NCI-H1694 treated with DMSO at 0.1 percent for 48 hours (cell line): ENCODE data around the gene PLXNA2.

Experiments
- DNase-seq: peaks from one replicate; lab custom pipeline; 2025; lab: John Stamatoyannopoulos, UW

Gene PLXNA2

DNA sequence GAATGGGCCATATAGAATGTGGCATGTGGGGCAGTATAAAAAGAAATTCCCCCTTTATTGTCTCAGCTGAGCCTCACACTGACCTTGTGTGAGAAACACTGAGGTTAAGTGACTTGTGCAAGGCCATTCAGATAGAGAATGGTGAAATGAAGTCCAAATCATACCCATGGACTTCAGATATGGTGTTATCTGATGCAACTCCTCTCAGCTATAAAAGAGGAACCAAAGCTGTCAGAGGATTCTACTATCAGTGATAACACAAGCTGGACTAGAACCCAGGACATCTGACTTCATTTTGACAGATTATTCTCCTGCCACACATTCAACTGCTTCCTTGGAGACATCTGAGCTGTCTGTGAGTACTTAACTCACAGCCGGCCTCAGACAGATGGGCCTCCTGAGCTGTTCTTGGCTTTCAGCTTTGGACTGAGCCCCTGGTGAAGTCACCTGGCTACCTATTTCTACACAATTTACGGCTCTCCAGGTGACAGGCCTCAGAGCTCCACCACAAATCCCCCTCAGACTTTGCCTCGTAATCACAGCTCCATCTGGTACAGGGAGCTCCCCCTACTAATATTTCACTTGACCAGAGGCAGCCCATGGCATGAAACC, 104.6 kb downstream of the PLXNA2 start:
- DNase-seq: no peak

DNA sequence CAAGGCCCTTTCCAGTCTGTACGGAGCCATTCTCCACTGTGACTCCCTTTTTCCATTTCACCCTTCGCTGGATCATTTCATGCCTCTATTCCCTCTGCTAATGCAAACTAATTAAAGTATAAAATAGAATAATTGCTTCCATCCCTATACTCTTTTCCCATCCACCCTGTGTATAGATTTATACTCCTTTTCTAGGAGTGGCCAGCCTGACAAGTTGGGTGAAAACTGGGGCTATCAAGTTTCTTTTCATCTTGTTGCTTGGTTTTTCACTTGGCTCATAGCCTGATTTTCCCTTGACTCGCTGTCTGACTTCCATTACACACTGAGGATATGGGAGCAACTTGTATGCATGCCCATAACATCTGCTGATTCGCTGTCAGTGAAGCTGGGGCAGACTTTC, 107.0 kb downstream of the PLXNA2 start:
- DNase-seq: peak; percentile 80

DNA sequence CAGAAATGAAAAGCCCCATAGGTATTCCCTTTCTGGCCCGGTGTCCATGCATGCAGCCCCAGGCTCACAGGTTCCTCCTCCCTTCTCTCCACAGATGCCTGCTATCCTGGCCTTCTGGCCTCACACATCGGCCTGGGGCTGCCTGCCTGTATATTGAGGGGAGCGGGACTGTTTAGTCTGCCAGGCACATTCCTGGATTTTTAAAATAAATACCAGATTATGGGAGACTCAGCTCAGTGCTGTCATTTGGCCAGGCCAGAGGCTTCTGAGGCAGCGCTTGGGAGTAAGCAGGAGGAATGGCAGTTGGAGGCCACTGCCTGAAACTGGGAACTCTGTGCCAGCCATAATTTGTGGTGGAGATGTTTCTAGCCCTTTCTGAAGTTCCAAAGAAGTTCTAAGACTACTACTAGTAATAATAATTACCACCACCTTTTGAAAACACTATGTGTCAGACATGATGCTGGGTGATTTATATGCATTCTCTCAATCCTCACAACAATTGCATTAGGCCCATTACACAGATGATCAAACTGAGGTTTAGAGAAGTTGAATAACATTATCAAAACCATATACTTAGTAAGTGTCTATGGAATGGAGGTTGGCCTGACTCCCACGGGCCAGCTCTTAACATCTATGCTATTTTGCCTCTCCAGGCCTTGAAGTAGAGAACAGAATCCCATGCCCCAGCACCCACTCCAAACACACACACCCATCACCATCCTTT, 107.6 kb downstream of the PLXNA2 start:
- DNase-seq: no peak

DNA sequence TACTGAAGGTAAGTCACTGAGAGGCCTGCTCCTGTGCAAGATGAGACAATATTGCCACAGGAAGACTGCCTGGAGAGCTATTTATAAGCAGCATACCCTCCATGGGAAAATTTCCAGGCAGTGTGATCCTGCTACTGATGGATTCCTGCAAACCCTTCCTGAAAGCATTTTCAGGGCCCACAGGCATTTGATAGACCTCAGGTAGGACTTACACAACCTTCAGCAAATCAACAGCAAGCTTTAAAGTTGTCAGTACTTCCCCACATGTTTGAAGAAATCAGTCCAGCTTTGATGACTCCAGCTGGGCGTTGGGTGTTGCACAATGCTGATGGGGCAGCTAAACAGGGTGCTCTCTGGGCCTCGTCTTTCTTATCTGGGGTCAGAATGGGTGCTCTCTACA, 108.8 kb downstream of the PLXNA2 start:
- DNase-seq: no peak

DNA sequence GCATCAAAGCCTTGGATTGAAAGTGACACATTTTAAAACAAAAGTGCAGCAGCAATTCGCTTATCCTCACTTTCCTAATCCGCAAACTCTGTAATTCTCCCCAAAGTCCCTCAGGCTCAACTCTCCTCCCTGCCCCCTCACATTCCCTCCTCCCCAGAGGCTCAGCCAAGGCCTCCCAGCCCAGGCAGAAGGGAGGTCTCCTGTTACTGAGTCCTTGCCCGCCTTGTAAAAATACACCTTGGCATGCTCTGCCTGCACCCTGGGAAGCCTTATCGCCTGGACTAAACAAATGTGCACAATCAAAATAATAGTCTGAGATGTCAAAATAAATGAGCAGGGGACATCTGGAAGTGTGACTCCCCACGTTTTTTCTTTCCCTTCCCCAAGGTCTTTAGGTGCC, 109.7 kb downstream of the PLXNA2 start:
- no peak for DNase-seq

DNA sequence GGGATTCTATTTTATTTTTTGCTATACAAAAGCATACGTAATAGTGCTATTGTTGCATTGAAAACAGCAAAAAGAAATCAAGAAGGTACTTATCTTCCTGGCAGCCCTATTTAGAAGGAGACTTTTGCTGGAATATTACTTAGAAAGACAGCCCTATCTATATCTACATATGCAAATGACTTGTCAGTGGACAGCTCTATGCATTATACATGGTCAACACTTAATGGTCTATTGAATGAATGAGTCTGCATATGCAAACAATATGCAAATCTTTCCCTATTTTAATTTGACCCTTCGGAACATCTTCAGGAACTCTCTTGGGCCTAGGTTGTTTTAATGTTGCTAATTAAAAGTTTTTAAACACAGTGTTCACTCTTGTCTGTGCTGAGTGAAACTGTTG, 110.8 kb downstream of the PLXNA2 start:
- DNase-seq: no peak

DNA sequence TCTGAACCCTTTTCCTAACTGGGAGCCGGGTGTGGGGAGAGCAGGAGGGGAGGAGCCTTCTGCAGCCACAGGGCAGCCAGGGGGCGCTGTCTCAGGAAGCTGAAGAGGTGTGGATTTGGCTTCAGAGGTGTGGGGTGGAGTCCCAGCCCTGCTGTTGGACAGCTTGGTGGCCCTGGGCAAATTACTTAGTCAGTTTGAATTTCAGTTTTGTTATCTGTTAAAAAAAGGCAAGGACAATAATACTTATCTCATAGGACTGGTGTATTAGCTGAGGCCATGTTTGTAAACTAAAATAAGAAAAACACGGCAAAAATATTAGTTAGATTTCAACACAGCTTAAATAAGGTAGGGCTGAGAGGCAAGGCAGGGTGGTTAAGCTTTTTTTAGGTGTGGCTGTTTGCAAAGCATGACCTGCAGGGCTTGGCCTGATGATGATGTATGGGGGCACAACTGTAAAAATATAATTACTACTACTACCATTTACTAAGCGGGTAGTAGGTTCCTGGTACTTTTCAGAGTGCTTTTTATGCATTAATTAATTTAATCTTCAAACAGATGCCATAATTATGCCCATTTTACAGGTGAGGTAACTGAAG, 111.8 kb downstream of the PLXNA2 start:
- peak; percentile 46 for DNase-seq

DNA sequence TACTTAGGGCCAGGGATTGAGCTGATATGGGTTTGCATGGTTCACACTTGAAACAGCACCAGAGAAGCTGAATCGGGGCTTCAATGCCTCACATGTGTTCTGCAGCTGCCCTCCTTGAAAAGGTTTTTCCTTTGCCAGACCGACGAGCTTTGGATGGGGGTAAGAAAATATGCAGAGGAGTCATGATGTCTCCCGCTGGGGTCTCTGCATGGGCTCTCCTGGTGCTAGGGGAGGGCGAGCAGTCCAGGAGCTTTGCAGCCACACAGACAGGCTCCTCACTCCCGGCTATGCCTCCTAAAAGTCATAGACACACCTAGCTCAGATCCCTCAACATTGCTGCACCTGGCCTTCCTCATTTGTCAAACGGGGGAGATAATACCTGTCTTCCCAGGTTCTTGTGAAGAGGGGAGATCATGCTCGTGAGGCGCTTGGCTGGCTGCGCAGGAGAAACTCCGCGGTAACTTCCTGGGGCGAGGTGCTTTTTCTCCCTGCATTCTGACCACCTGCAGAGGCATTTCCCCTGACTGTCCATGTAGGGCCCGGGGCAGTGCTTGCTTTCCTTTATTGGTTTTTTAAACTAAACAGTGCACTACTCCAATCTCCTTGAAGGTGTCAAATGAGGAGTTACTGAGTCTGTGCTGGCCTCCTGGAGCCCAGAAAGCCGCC, 112.4 kb downstream of the PLXNA2 start:
- DNase-seq: no peak

DNA sequence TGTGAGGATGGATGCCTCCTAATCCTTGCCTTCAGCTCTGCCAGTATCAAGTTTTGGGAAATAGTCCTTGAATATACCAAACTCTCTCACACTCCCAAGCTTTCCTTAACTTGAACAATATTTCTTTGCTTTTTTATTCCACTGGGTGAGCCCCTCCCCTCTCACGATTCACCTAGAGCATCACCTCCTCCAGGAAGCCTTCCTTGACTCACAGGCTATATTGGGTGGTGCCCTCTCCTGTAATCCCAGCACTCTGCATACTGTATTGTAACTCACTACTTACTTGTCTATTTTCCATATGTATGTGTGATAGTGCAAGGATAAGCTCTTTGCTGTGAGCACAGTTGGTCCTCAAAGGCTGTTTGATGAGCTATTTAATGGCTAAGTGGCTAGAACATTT, 114.7 kb downstream of the PLXNA2 start:
- DNase-seq: no peak

DNA sequence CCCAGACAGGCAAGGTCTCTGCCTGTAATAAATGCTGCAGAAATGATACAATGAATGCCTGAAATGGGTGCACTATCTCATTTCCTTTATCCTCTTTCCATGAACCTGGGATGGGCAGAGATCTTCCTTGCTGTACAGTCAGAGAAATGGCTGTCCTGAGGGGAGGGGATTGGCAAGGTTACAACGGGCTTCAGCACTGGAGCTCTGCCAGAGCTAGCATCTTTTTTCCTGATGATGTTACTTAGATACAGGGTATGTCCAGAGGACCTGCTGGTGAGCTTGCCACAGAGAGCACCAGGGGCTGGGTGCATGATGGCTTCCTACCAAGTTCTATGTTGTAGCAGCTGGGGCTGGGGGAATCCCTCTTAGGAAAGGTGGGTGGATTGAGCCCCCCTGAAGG, 115.1 kb downstream of the PLXNA2 start:
- DNase-seq: no peak

DNA sequence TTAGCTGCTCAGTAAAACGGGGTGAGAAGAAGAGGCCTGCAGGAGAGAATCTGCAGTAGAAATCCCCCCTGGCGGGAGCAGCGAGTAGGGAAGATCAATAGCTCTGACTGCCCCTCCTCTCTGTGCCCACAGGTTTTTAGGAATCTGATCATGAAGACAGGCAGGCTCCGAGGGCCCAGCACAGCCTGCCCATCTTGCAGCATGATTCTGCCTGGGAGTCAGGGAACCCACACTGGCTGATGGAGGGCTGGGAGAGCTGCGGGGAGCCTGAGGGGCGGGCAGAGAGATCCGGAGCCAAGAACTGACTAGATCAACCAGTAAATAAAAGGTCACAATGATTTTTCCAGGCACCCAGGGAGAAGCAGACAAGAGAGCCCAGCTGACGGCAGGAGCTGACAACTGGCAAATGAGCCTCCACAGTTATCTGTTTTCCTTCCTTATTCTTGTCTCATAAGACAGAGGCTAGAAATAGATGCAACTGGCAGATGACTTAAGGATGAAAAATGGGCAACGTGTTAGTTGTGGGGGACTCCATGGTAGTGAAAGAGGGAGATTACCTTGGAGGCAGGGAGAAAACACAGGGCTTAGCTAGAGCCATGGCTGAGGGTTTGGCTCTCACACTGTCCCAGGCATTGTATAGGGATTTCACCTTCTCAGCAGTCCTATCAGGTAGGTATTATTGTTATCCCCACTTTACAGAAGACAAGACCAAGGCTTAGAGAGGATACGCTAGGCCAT, 116.2 kb downstream of the PLXNA2 start:
- DNase-seq: no peak

DNA sequence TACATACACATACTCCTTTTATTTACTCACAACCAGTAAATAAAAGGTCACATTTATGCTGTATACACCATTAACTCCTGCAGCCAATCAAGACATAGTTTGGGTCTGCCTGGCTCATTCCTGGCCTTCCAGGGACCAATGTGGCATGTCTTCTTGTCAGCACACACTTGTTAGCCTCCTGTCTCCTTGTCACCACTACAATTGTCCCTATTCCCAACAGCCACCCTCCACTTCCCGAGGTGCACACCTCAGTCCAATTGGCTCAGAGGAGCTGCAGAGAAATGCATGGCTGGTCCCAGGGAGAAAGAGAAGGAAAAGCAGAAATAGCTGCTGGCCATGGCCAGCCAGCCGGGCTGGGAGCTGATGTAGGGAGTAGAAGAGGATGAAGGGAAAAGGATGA, 116.9 kb downstream of the PLXNA2 start:
- DNase-seq: no peak

DNA sequence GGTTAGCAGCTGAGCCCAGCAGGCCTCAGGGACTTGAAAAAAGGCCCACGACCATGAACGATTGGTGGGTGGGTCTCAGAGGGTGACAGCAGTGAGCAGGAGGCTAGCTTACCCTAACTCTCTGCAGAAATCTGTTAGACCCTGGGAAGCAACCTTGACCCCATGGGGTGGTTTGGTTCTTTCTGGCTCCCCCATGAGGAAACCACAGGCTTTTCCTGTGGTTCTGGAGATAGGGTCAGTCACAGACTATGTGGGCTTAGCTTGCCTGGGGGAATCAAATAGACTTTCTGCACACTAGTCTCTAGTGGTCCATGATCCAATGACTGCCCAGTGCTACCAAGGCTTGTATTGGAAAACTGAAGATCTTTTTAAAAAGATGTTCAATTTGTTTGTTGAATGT, 118.1 kb downstream of the PLXNA2 start:
- no peak for DNase-seq

DNA sequence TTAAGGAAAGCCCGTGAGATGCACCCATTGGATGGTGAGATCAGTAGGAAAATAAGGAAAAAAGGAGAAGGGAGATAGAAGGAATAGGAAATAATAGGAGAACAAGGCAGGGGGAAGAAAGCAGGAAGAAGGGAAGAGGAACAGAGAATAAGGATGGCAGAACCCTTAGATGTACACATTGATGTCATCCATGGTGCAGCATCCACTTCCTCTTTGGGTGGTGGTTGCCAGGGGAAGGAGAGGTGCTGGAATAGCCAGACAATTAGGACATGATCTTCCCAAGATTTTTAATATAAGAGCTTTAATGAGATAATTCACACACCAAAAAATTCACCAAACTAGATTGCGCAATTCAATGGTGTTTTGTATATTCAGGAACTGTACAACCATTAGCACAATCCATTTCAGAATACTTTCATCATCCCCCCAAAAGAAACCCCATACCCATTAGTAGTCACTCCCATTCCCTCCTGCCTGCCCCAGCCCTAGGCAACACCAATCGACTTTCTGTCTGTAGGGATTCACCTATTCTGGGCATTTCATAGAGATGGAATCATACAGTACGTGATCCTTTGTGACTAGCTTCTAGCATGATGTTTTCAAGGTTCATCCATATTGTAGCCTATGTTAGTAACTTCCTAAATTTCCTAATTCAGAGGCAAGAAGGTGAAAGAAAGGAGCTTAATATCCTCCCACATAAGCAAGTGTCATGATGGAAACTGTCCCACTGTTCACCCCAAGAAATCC, 121.4 kb downstream of the PLXNA2 start:
- DNase-seq: no peak

DNA sequence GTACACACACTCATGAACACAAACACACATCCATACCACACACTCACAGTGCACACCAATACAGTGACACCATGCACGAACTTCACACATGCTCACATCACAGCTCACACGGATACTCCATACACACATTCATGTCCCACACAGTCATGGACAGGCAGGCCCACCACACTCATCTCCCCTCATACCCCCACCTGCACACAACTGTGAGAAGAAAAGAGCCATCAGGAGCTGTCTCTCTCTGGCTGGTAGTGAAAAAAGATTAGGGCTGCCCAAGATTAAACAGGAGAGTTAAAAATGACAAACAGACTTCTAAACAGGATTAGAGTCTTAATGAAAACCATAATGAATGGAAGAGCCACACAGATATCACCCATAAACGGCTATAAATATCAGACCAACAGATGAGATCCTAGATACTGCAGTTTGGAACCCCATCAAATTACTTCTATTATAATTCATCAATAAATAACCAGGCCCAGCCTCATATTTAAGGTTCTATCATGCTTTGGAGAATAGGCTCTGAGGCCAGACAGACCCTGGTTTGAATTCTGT, 122.3 kb downstream of the PLXNA2 start:
- DNase-seq: no peak

DNA sequence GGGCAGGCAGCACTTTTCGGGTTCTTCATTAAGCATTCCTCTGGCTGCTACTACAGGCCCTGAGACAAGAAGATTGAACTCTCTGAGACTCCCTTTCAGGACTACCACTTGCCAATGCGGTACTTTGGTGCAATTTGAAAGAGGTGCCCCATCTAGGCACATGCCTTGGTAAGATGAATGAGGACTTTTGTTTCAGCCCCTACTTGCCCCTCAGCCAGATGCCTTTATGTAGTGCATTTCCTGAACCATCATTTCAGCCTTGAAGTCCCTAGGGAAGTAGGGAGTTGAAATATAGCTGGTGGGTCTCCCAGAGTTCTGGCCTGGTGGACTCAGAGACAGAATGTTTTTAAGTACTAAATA, 123.8 kb downstream of the PLXNA2 start:
- no peak for DNase-seq

DNA sequence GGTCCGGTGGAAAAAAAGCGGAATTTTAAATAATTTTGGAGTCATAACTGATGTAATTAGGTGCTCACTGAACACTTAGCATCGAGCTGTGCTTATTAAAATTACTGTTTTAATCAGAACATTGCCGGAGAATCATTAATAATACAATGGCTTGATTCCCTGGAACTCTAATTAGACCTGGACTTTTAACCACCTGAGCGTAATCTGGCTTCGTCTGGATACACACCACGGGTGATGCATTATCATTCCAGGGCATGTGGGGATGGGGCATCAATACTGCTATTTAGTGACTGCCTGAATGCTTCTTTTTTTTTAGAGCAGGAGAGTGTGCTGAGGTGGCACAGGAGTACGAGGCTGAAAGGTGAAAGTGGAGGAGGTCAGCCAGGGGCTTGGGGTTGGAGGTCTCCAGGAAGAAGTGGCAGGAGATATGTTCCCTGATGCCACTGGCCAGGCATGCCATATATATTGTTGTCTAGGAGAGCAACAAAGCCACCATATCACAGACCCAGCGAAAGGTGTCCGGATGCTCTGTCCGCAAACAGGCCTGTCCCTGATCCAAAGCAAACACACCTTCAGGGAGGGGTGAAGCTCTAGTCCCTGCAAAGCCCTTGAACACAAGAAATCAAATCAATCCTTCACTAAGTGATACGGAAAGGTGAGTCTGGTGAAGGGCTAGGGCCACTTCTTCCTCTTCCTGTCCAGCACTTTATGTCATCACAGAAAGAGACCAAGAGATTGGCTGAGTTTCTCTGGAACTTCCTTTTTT, 125.2 kb downstream of the PLXNA2 start:
- no peak for DNase-seq

DNA sequence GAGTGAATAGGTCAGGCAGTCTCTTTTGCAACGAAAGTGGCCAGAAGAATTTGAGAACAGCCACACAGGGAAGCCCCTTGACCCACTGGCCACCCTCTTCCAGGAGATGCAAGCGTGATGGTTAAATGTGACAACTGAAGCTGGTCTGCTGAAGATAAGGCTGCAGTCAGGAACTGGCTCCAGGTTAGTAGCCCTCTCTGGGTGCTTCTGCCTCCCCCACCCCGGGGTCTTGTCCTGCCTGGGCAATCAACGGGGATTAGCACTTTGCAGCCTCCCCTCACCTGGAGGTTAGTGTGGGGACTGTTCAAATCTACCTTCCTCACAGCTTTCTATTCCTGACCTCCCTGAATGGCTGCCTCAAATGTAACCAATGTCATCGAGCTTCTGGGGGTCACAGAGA, 125.9 kb downstream of the PLXNA2 start:
- no peak for DNase-seq

DNA sequence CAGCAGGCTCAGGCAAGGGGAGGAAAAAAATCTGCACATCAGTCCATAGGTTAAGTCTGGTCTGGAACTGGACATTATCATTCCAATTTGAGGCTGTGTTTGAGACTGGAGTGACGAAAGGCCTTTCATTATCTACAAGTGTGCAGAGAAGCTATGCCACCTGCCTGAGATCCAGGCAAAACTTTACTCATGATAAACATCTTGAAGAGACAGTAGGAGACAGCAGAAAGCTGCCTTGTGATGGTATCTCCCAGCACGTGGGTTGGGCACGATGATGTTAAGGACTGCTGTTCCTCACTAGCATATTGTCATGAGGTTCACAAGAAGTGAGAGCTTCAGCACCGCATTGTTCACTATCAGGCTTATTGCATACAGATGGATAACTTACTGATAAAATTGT, 126.4 kb downstream of the PLXNA2 start:
- no peak for DNase-seq

DNA sequence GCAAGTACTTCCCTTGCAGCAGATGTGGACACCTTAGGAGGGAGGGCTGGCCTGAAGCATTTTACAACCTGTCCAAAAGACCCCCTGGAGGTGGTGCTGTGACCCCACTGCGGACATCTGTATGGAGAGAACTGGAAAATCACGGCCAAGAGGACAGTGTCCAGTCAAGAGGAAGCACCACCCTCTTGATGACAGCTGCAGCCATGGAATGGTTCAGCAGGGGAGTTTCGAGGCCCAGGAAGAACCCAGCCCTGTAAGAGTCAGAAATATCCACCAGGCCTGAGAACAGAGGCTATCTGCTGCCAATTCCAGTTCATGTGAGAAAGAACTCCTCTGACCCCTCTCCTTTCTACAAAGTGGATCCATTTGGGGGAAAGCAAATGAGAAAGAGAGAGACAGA, 126.8 kb downstream of the PLXNA2 start:
- no peak for DNase-seq
